Ascending aorta (tissue), 2 donors: ENCODE data around the gene PFN3. TPM values are rescaled to one million over a fixed set of nuclear protein-coding genes. Genes with fewer than 3 reads are reported as not detected.

Experiments
- DNase-seq, 2 donors: peaks; one replicate each; pipeline ENCODE4 v3.0.0-alpha.2; 2019; ENCODE audit warnings: low spot score in 2 of 2
- H3K27ac ChIP-seq, 2 donors: fragments of 200-600 bp; sonication (generic); one replicate each; pipeline ENCODE4 v1.5.1; 2016 to 2017; ENCODE audit warnings: mild to moderate bottlenecking in 1 of 2
- H3K27me3 ChIP-seq: fragments of 200-600 bp; sonication (generic); one replicate; pipeline ENCODE4 v1.5.1; 2017
- H3K36me3 ChIP-seq, 2 donors: fragments of 200-600 bp; sonication (generic); one replicate each; pipeline ENCODE4 v1.5.1; 2016
- H3K4me1 ChIP-seq, 2 donors: fragments of 200-600 bp; sonication (generic); one replicate each; pipeline ENCODE4 v1.5.1; 2016 to 2017; ENCODE audit warnings: mild to moderate bottlenecking in 1 of 2
- H3K4me3 ChIP-seq, 2 donors: fragments of 200-600 bp; sonication (generic); one replicate each; pipeline ENCODE4 v1.5.1; 2016 to 2017; ENCODE audit warnings: mild to moderate bottlenecking in 1 of 2
- H3K9me3 ChIP-seq, 2 donors: fragments of 200-600 bp; sonication (generic); one replicate each; pipeline ENCODE4 v1.5.1; 2016
- intact Hi-C: fragments of 100-400 bp; cut with DNase I; formaldehyde crosslinking; loops from one replicate; pipeline ENCODE4 v1.15.1; 2023
- total RNA-seq: library from RNA; depleted of rRNA; stranded (reverse); fragments of >200 nt; gene quantifications from one replicate; pipeline ENCODE4 v1.1.0, GENCODE V29; 2016
- TF ChIP-seq, protein P1 (sequence below), 3 experiments: fragments of 200-600 bp in 2 of 3; fragments of 450-650 bp in 1 of 3; sonication (generic) in 2 of 3; IDR thresholded peaks; one replicate each; pipeline ENCODE4 v1.5.1; 2016 to 2019; ENCODE audit warnings: antibody characterized with exemption in 3 of 3, mild to moderate bottlenecking in 1 of 3, moderate library complexity in 1 of 3

Gene PFN3
- total RNA-seq, 1 donor from 2014 or later, result not detected

DNA sequence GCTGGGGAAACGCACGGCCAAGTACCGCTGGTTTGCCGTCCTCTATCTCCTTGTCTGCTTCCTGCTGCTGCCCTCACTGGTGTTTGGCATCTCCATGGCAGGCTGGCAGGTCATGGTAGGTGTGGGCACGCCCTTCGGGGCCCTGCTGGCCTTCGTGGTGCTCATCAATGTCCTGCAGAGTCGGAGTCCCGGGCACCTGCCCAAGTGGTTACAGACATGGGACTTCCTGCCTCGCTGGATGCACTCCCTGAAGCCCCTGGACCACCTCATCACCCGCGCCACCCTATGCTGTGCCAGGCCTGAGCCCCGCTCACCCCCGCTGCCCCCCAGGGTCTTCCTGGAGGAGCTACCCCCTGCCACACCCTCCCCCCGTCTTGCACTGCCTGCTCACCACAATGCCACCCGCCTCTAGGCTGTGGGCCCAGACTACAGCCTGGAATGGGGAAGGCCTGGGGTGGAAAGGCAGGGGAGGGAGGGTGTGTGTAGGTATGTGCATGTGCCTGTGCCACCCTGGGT lies 2.5 kb downstream of the PFN3 start:
- DNase-seq, result no peak
- no peaks in the 10 kb centered on the region for H3K36me3 ChIP-seq
- peaks cover 33% of the 10 kb centered on the region for H3K27me3 ChIP-seq
- H3K4me3 ChIP-seq, result no peak overlapping the region
- no peak overlapping the region for H3K27ac ChIP-seq
- TF ChIP-seq, protein P1, sequence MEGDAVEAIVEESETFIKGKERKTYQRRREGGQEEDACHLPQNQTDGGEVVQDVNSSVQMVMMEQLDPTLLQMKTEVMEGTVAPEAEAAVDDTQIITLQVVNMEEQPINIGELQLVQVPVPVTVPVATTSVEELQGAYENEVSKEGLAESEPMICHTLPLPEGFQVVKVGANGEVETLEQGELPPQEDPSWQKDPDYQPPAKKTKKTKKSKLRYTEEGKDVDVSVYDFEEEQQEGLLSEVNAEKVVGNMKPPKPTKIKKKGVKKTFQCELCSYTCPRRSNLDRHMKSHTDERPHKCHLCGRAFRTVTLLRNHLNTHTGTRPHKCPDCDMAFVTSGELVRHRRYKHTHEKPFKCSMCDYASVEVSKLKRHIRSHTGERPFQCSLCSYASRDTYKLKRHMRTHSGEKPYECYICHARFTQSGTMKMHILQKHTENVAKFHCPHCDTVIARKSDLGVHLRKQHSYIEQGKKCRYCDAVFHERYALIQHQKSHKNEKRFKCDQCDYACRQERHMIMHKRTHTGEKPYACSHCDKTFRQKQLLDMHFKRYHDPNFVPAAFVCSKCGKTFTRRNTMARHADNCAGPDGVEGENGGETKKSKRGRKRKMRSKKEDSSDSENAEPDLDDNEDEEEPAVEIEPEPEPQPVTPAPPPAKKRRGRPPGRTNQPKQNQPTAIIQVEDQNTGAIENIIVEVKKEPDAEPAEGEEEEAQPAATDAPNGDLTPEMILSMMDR (IDR thresholded peaks at IDR 0.05), result no peak
- no peaks in the 10 kb centered on the region for H3K9me3 ChIP-seq
- intact Hi-C loops, result no loop called here
- H3K4me1 ChIP-seq, result peaks cover 1 to 9% of the 10 kb centered on the region in 2 donors

DNA sequence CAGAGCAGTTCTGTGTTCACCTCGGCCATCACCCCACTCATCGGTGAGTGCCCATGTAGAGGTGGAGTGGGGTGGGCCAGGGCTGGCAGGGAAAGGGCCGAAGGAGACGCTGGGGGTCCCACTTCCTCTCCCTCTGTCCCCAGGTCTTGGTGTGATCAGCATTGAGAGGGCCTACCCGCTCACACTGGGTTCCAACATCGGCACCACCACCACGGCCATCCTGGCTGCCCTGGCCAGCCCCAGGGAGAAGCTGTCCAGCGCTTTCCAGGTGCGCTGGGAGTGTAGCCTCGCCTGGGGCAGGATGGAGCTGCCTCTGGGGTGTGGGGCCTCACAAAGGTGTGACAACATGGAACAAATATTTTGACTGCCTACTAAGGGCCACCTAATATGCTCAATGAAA lies 3.7 kb downstream of the PFN3 start:
- no peak overlapping the region for H3K27ac ChIP-seq
- H3K27me3 ChIP-seq, result peaks cover 23% of the 10 kb centered on the region
- DNase-seq, result no peak
- peaks cover 0 to 3% of the 10 kb centered on the region in 2 donors for H3K4me1 ChIP-seq
- intact Hi-C loops, result no loop called here
- no peak overlapping the region for H3K4me3 ChIP-seq
- H3K9me3 ChIP-seq, result no peaks in the 10 kb centered on the region
- no peaks in the 10 kb centered on the region for H3K36me3 ChIP-seq
- TF ChIP-seq, protein P1 (IDR thresholded peaks at IDR 0.05), result no peak

DNA sequence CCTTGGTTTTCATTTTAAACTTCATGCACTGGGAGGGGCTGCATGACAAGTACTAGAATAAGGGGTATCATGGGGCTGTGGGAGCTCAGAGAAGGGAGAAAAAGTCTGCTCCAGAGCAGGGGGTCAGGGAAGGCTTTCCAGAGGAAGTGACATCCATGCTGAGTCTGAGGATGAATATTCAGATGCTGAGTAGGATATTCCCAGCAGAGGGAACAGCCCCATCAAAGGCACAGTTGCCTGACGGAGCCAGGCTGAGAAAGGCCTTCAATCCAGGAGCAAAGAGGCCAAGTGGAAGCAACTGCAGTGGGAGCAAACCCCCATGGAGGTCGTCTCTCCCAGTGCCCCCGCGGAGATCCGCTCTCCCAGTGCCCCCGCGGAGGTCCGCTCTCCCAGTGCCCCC lies 4.4 kb downstream of the PFN3 start:
- no peak for DNase-seq
- TF ChIP-seq, protein P1 (IDR thresholded peaks at IDR 0.05), result no peak
- Histone ChIP-seq H3K4me1 (peaks cover 0 to 3% of the 10 kb centered on the region in 2 donors), H3K9me3 (no peaks in the 10 kb centered on the region), H3K27me3 (peaks cover 17% of the 10 kb centered on the region), H3K27ac (no peak overlapping the region), H3K4me3 (no peak overlapping the region), H3K36me3 (no peaks in the 10 kb centered on the region)
- intact Hi-C loops, result no loop called here

DNA sequence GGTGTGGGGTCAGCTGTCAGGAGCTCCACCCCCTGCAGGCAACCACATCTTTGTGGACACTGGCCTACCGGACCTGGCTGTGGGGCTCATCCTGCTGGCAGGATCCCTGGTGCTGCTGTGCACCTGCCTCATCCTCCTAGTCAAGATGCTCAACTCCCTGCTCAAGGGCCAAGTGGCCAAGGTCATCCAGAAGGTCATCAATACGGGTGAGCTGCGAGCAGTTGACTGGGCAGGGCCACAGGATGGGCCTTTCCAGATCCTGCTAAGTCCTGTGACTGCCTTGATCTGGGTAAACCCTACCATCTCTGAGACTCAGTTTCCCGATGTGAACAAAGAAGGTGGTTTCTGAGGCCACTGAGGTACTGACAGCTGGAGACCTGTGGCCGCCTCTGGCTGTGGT lies 6.5 kb downstream of the PFN3 start:
- Histone ChIP-seq H3K4me3 (no peak overlapping the region), H3K9me3 (no peaks in the 10 kb centered on the region), H3K36me3 (no peaks in the 10 kb centered on the region), H3K4me1 (no peaks in the 10 kb centered on the region), H3K27me3 (no peaks in the 10 kb centered on the region), H3K27ac (no peak overlapping the region)
- DNase-seq, result no peak
- intact Hi-C loops, result no loop called here
- TF ChIP-seq, protein P1 (IDR thresholded peaks at IDR 0.05), result no peak

DNA sequence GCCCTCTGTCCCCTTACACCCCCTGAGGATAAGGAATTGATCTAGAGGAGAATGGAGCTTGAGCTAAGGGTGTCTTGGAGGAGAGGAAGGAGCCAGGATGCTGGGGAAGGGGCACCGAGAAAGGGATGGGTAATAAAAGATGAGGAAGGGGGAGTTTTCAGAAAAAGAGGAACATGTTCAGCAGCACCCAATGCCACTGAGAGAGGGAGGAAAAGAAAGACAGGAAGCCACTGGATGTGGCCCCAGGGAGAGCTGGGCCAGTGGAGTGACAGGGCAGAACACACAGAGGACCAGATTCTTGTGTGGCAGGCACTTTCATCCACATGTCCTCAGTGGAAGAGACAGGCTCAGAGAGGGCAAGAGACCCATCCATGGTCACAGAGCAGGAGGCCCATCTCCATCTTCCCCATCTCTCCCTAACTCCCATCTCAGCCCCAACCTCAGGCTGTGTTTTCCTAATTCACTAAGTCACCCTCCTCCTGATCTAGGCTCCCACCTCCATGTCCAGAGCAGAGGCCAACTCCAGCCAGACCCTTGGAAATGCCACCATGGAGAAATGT lies 7.2 kb downstream of the PFN3 start:
- H3K27me3 ChIP-seq, result no peaks in the 10 kb centered on the region
- no peak overlapping the region for H3K4me3 ChIP-seq
- intact Hi-C loops, result no loop called here
- TF ChIP-seq, protein P1 (IDR thresholded peaks at IDR 0.05), result no peak
- no peak for DNase-seq
- H3K36me3 ChIP-seq, result no peaks in the 10 kb centered on the region
- no peaks in the 10 kb centered on the region for H3K9me3 ChIP-seq
- H3K4me1 ChIP-seq, result no peaks in the 10 kb centered on the region
- no peak overlapping the region for H3K27ac ChIP-seq

DNA sequence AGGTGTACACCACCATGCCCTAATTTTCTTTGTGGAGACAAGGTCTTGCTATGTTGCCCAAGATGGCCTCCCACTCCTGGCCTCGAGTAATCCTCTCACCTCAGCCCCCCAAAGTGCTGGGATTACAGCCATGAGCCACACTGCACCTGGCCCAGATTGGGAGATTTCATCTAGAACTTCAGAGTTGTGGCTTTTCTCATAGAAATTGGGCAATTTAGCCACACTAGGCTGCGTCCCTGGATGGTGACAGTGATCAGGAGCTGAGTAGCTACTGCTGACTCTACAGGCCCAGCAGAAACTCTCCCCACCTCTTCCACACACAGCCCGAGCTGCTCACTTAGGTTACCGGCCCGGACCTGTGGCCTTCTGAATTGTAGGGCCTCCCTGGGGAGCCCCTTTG lies 7.7 kb downstream of the PFN3 start:
- no peaks in the 10 kb centered on the region for H3K9me3 ChIP-seq
- no peaks in the 10 kb centered on the region for H3K4me1 ChIP-seq
- TF ChIP-seq, protein P1 (IDR thresholded peaks at IDR 0.05), result no peak
- H3K4me3 ChIP-seq, result no peak overlapping the region
- no peaks in the 10 kb centered on the region for H3K36me3 ChIP-seq
- H3K27ac ChIP-seq, result no peak overlapping the region
- intact Hi-C loops, result no loop called here
- H3K27me3 ChIP-seq, result no peaks in the 10 kb centered on the region
- DNase-seq, result no peak
